HG02840 (cell line): Measurements from ENCODE around the gene DNAAF8.

Source experiments
- ATAC-seq: cut with Tn5 transposase; IDR thresholded peaks from one replicate; pipeline ENCODE4 v1.9.1; 2021; ENCODE audit warnings: mild to moderate bottlenecking, moderate library complexity, moderate number of reproducible peaks; ENCODE audit not compliant: unreplicated experiment, low FRiP score

Gene DNAAF8

DNA sequence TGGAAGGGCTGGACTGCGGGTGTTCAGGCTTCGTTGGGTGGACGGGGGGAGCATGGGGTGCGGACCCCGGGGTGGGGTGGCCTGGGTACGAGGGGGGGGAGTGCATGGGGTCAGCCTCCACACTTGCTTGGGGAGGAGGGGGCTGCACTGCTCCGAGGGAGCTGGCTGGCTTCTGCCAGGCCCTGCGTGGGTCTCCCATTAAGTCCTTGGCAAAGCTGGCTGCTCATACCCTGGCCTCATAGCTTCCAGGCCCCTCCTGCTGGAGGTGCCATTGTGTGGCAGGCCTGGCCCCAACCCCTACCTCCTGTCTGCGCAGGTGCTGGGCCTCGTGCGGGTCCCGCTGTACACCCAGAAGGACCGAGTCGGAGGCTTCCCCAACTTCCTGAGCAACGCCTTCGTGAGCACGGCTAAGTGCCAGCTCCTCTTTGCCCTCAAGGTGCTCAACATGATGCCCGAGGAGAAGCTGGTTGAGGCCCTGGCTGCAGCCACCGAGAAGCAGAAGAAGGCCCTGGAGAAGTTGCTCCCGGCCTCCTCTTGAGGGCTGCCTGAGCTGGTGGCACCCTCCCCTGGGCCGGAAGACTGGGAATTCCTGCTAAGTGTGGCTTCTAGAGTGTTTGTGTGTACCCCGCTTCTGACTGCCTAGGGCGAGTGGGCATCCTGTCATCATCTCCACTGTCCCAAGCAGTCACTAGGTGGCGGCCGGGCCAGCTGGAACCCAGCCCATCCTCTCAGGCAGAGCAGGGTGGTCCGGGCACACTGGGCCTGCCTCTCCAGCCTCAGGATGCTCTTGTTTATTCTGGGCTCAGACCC lies 39.5 kb upstream of the DNAAF8 start:
- no peak for ATAC-seq

DNA sequence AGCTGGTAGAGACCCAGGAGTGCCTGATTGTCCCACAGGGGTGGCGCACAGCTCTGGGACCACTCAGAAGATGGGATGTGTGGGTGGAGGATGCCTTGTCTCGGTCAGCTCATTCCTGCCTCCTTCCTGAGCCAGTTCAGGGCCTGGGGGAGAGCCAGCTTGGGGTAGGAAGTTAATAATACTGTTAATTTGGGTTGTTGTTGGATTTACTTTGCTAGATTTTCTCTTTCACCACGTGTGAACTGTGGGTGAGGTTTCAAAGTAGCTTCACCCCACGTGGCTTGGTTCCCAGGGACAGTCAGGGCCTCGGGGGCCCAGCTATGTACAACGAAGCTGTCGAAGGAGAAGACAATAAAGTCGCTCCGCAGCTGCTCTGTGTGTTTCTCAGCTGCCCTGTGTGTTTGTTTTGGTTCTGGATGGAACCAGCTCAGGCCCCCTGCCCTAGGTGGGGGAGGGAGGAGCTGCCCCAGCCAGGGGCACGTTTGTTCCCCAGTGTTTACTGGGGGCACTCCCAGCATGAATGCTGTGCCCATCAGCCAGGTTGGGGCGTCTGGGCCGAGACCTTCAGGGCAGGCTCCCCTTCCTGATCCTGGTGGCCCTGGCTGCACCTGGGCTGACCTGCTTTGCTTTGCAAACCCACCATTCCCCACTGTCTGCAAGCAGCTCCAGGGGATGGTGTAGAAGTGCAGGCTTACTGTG lies 38.7 kb upstream of the DNAAF8 start:
- ATAC-seq = no peak

DNA sequence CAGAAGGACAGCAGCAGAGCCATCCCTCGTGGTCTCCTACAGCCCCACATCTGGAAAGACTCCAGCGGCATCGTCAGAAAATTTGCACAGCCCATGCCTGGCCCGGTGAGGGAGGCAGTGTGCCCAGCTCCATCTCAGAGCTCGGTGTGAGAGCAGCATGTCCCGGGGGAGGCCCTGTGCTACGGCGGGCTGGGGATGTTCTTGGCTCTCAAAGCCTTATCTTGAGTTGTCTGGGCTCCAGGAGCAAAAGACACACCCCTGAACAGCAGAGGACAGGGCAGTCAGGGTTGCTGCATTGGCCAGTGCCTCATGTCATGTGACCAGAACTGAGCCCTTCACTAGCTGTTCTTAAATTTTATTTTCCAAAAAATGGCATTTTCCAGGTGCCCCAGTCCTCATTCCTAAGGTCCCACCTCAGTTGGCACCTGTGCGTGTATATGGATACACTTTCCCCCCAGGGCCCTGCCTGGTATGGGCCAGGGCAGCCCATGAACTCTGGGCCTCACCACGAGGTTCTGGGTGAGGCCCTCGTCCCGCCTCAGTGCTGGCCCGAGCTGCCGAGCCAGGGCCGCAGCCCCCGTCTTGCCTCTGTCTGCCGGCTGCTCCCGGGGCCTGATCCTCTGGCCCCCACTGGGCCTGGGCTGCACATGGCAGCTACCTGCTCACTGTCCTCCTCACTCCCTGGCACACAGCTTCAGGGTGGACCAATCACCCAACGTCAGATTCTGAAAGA lies 38.0 kb upstream of the DNAAF8 start:
- no peak for ATAC-seq

- no peak for ATAC-seq
Observed at GRCh38 chr16:4696905-4697847, 37.2 kb upstream of the DNAAF8 start.

GRCh38 chr16:4697848-4698291 lies 36.5 kb upstream of the DNAAF8 start:
- no peak for ATAC-seq

DNA sequence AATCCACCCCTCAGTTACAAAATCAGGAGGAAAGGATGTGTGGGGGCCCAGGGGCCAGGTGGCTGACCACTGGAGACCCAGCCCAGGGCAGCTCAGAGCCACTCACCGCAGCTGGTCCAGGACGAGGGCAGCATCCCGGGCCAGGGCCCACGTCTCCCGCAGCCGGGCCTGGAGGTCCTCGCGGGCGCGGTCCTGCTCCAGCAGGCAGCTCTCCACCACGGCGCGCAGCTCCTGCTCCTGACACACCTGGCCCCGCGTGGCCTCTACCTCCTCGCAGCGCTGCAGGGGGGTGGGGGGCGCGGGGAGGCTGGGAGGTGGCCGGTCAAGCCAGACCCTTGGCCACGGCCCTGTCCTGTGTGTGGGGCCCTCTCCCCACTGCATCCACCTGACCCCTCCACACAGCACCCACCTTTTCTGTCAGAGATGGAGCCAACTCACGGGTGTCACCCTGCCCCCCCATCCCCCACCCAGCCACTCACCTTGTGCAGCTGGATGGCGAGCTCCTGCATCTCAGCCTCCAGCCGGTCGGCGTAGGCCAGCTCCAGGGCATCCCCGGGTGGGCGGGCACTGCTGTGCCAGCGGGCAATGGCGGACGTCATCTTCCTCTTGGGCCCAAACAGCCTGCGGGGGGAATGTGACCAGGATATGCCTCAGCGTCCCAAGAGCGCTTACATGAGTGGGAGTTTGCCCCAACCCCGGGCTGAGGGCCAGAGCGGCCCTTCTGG lies 35.9 kb upstream of the DNAAF8 start:
- no peak for ATAC-seq

DNA sequence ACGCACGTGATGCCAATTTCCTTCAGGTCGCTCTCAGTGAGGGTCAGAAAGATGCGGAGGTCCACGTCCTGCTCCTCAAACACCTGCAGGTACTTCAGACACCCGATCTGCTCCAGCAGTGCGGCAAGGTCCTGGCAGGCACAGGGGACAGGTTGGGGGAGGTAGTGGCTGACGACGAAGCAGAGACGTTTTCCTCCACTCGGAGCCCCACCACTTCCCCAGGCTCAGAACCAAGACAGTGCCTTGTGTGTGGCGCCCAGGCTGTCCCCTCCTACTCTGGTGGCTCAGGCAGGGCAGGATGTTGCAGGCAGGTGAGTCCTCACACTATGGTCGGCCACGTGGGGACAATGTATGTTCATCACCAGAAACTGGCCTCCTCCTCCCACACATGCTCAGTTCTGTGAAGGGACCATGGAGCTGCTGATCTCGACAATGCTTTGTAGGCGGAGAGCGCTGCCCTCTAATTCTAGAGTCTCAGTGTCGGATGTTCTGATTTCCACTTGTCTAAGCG lies 35.2 kb upstream of the DNAAF8 start:
- ATAC-seq = no peak

DNA sequence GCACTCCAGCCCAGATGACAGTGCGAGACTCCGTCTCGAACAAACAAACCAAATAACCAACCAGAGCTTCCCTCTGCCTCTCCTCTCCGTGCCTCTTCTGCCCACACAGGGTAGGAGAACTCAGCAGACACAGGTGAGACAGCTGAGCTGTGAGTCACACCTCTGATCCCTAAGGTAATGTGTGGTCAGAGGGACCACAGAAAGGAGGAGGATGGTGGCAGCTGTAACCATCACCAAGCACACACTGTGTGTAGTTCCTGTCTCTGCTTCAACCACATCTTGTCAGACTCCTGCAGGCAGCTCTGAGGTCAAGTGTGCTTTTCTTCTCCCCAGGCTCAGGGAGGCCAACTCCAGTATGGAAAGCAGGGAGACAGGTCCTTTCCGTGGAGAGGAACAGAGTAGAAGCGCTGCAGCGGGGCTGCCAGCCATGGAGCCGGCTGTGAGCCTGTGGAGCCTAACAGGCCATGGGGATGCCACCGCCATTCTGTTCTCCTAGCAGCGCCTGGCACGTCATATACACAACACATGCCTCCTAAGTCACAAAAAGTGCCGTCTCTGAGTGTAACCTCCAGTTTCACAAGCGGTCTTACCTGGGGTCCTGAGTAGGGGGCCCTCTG lies 33.8 kb upstream of the DNAAF8 start:
- ATAC-seq = no peak

GRCh38 chr16:4700997-4701743 lies 33.2 kb upstream of the DNAAF8 start:
- no peak for ATAC-seq

DNA sequence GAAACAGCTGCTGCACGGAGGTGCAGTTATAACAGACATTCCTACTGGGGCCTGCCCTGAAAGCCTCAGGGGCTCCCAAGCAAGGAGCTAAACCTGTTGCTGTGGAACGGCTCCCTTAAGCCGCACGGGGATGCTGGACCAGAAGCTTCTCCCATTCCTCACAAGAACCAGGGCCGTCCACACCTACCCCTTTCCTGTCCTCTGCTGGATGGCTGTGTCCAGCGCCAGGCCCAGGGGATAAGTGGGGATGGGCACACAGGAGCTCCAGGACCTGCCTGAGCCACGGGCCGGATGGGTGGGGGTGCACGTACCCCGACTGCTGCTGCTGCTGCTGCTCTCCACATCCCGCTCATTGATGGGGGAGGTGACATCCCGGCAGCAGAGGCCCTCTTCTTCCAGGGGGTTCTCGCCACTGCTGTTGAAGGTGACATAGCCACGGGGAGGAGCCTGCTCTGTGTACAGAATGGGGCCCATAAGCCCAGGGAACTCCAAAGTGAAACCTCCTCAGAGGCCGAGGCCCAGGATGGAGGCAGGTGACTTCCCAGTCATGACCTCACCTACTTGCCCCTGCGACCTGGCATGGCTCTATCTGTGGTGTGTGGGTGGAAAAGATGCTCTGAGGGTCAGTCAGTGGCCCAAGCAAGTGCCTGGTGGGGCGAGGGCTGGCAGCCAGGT lies 32.4 kb upstream of the DNAAF8 start:
- ATAC-seq = no peak

DNA sequence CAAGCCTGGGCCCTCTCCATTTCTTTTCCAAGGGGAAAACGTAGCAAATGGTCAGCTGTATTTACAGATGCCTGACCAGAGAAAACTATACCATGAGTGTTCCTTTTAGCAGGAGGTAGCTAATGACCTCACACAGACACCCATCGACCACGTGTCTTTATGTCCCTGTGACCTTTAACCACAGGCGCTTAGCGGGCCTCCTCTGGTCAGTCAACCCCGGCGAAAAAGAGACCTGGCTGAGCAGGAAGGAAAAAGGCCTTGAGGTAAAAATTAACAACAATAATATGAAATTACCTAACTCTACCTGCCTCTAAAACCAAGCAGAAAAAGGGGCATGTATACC lies 31.9 kb upstream of the DNAAF8 start:
- ATAC-seq = no peak

DNA sequence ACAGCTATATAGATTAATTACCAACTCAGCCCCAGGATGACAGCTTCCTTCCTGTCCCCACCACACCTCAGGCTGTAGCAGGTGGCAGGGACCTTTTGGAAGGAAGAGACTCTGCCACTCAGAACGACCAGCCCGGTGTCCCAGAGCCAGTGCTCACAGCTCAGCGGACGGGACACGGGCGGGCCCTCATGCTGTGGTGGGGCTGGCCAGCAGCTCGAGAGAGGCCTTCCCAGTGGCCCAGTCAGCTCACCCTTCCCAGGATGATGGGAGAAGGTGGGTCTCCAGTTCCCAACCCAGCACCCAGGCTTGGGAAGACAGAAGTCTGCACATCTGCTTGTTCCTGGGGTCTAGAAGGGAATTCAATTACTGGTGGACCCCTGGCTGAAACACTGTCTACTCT lies 30.4 kb upstream of the DNAAF8 start:
- no peak for ATAC-seq

GRCh38 chr16:4704491-4704890 lies 29.8 kb upstream of the DNAAF8 start:
- no peak for ATAC-seq

- ATAC-seq = no peak
Observed at GRCh38 chr16:4704913-4705312, 29.4 kb upstream of the DNAAF8 start.

DNA sequence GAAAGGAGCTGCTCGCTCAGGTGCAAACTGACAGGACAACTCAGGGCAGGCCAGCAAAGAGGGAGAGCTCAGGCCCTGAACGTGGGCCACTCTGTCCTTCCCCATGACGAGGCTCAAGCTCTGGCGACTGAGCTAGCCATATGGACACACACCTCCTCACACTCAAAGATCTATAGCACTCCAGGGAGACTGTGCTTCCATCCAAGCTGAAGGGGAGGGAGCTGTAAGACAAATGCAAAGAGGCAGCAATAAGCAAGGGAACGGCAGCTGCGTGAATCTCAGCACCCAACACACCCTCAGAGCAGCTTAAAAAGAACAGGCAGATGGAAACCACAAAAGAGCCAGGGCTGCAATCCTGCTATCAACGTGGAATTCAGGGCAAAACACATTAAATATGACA lies 27.5 kb upstream of the DNAAF8 start:
- no peak for ATAC-seq

GRCh38 chr16:4709481-4709880 lies 24.9 kb upstream of the DNAAF8 start:
- no peak for ATAC-seq

GRCh38 chr16:4713663-4714501 lies 20.5 kb upstream of the DNAAF8 start:
- no peak for ATAC-seq
